ENCODE data around the gene SEC23B.

Gene SEC23B

GRCh38 chr20:18541741-18542140 is 34.0 kb downstream of the SEC23B start:
- TF ChIP-seq ZFX (IDR thresholded peaks at IDR 0.05) = no peak
- TF ChIP-seq, protein P1, sequence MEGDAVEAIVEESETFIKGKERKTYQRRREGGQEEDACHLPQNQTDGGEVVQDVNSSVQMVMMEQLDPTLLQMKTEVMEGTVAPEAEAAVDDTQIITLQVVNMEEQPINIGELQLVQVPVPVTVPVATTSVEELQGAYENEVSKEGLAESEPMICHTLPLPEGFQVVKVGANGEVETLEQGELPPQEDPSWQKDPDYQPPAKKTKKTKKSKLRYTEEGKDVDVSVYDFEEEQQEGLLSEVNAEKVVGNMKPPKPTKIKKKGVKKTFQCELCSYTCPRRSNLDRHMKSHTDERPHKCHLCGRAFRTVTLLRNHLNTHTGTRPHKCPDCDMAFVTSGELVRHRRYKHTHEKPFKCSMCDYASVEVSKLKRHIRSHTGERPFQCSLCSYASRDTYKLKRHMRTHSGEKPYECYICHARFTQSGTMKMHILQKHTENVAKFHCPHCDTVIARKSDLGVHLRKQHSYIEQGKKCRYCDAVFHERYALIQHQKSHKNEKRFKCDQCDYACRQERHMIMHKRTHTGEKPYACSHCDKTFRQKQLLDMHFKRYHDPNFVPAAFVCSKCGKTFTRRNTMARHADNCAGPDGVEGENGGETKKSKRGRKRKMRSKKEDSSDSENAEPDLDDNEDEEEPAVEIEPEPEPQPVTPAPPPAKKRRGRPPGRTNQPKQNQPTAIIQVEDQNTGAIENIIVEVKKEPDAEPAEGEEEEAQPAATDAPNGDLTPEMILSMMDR (conservative IDR thresholded peaks at IDR 0.05) = no peak
- H3K27ac ChIP-seq = no peak overlapping the region

DNA sequence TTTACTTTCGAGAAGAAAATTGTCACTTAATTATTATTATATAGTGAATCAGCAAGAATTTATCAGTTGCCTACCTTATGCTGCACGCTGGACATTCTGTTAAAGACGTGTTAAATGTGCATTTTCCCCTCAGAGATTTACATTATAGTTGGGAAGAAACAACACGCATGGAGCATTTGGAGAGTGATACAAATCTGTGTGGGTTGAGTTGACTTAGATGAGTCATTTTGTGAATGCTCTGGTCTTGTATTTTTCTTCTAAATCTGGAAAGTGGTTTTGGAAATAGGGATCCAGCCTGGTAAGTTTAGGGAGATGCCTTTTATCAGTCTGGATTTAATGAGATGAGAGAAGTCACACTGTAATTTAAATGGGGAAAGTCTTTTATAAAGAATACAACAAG is 35.5 kb downstream of the SEC23B start:
- H3K27ac ChIP-seq = peak overlapping the region; percentile 80
- TF ChIP-seq, protein P1 (conservative IDR thresholded peaks at IDR 0.05) = no peak
- TF ChIP-seq ZFX (IDR thresholded peaks at IDR 0.05) = no peak

- peak overlapping the region; percentile 80 for H3K27ac ChIP-seq
- TF ChIP-seq ZFX (IDR thresholded peaks at IDR 0.05) = no peak
- TF ChIP-seq, protein P1 (conservative IDR thresholded peaks at IDR 0.05) = no peak
Observed at GRCh38 chr20:18543932-18544331, 36.2 kb downstream of the SEC23B start.

DNA sequence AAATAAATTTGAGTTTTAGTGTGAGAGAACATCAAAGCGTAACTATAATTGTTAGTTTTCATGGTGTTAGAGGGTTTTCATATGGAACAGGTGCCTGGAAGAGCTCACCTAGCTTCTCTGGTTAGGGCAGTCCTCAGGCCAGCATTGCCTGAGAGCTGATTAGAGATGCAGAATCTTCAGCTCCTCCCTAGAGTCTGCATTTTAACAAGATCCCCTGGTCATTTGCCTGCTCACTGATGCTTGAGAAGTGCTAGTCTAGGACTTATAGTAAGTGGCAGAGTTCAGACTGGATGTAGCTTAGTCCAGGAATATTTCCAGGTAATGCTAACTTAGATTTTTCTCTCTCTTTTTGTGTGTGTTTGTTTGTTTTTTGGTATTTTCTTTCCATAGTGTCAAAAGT is 37.8 kb downstream of the SEC23B start:
- no peak for TF ChIP-seq ZFX (IDR thresholded peaks at IDR 0.05)
- TF ChIP-seq, protein P1 (conservative IDR thresholded peaks at IDR 0.05) = no peak
- no peak overlapping the region for H3K27ac ChIP-seq

GRCh38 chr20:18548465-18548864 is 40.7 kb downstream of the SEC23B start:
- no peak overlapping the region for H3K27ac ChIP-seq
- no peak for TF ChIP-seq ZFX (IDR thresholded peaks at IDR 0.05)
- TF ChIP-seq, protein P1 (conservative IDR thresholded peaks at IDR 0.05) = no peak

DNA sequence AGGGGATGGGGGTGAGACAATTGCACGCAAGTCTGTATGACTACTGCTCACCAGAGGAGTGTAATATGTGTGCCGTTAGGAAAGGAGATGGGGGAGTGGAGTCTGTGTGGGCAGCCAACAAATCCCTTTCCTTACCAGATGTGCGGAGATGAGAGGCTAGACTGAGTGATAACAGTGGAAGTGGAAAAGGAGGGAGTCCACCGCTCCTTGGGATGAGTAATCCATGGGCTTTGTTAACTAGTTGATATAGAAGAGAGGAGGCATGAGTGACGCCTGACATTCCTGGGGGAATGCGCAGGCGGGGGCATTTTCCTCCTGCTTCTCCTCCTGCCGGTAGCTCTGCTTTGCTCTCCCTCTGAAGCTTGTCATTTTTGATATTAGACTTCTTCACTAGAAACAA is 46.0 kb downstream of the SEC23B start:
- TF ChIP-seq, protein P1 (conservative IDR thresholded peaks at IDR 0.05) = no peak
- TF ChIP-seq ZFX (IDR thresholded peaks at IDR 0.05) = no peak
- H3K27ac ChIP-seq = no peak overlapping the region

- peak within 1 kb of the TSS; percentile 92 for H3K27ac ChIP-seq
- TF ChIP-seq ZFX (IDR thresholded peaks at IDR 0.05) = peak; percentile 89
- TF ChIP-seq, protein P1 (conservative IDR thresholded peaks at IDR 0.05) = no peak
Observed at GRCh38 chr20:18566892-18567738, 59.4 kb downstream of the SEC23B start, which contains the start of gene SMIM26. Gene SMIM26, plus strand, starts transcription at chr20:18567432. Its CDS starts 47 bp downstream, at chr20:18567479.
